ENCODE measurements around the gene GALP.

- TF ChIP-seq POLR2AphosphoS5 (IDR thresholded peaks at IDR 0.05; ENCODE audit: insufficient read depth in 1 of 2, low read depth in 1 of 2), result no peak
- no peak for TF ChIP-seq CTCF (IDR thresholded peaks at IDR 0.05)
Measured at GRCh38 chr19:56191115-56191514, 15.3 kb downstream of the GALP start.

Data from vagina (tissue), 2 donors.